ENCODE measurements around the gene PLSCR5. TPM values are rescaled to one million over a fixed set of nuclear protein-coding genes. Genes with fewer than 3 reads are reported as not detected.

PLSCR5 gene
- total and polyA plus RNA-seq, 8 donors: not detected

GRCh38 chr3:146585156-146585555 lies 20.0 kb downstream of the PLSCR5 start:
- intact Hi-C loops (cut with DNase I; ENCODE audit: low total_unique reads): no loop called here
- TF ChIP-seq, protein P1, sequence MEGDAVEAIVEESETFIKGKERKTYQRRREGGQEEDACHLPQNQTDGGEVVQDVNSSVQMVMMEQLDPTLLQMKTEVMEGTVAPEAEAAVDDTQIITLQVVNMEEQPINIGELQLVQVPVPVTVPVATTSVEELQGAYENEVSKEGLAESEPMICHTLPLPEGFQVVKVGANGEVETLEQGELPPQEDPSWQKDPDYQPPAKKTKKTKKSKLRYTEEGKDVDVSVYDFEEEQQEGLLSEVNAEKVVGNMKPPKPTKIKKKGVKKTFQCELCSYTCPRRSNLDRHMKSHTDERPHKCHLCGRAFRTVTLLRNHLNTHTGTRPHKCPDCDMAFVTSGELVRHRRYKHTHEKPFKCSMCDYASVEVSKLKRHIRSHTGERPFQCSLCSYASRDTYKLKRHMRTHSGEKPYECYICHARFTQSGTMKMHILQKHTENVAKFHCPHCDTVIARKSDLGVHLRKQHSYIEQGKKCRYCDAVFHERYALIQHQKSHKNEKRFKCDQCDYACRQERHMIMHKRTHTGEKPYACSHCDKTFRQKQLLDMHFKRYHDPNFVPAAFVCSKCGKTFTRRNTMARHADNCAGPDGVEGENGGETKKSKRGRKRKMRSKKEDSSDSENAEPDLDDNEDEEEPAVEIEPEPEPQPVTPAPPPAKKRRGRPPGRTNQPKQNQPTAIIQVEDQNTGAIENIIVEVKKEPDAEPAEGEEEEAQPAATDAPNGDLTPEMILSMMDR (IDR thresholded peaks at IDR 0.05): no peak
- TF ChIP-seq POLR2A (IDR thresholded peaks at IDR 0.05) (no peak), EP300 (IDR thresholded peaks at IDR 0.05) (no peak)
- H3K27me3 ChIP-seq: no peaks in the 10 kb centered on the region
- no peak for DNase-seq
- H3K4me3 ChIP-seq: no peak overlapping the region
- no peaks in the 10 kb centered on the region for H3K36me3 ChIP-seq
- no peak overlapping the region for H3K27ac ChIP-seq
- H3K4me1 ChIP-seq: no peaks in the 10 kb centered on the region
- H3K9me3 ChIP-seq: peaks cover 0 to 10% (median 5%) of the 10 kb centered on the region in 4 donors

- Histone ChIP-seq H3K4me1 (no peaks in the 10 kb centered on the region), H3K4me3 (no peak overlapping the region), H3K27me3 (no peaks in the 10 kb centered on the region), H3K27ac (no peak overlapping the region), H3K9me3 (peaks cover 0 to 10% (median 5%) of the 10 kb centered on the region in 4 donors), H3K36me3 (no peaks in the 10 kb centered on the region)
- intact Hi-C loops (cut with DNase I; ENCODE audit: low total_unique reads): no loop called here
- DNase-seq: no peak
- TF ChIP-seq POLR2AphosphoS5 (IDR thresholded peaks at IDR 0.05) (no peak), POLR2A (IDR thresholded peaks at IDR 0.05) (no peak), EP300 (IDR thresholded peaks at IDR 0.05) (no peak)
- TF ChIP-seq, protein P1 (IDR thresholded peaks at IDR 0.05): no peak
Measured at GRCh38 chr3:146581951-146582467, 23.1 kb downstream of the PLSCR5 start.

- peaks cover 0 to 10% (median 5%) of the 10 kb centered on the region in 4 donors for H3K9me3 ChIP-seq
- no peaks in the 10 kb centered on the region for H3K4me1 ChIP-seq
- TF ChIP-seq, protein P1 (IDR thresholded peaks at IDR 0.05): no peak
- TF ChIP-seq POLR2A (IDR thresholded peaks at IDR 0.05): no peak
- TF ChIP-seq POLR2AphosphoS5 (IDR thresholded peaks at IDR 0.05): no peak
- no peak for TF ChIP-seq EP300 (IDR thresholded peaks at IDR 0.05)
- no peak overlapping the region for H3K27ac ChIP-seq
- intact Hi-C loops (cut with DNase I; ENCODE audit: low total_unique reads): no loop called here
- no peak for DNase-seq
- H3K27me3 ChIP-seq: no peaks in the 10 kb centered on the region
- H3K36me3 ChIP-seq: no peaks in the 10 kb centered on the region
- no peak overlapping the region for H3K4me3 ChIP-seq
- 25 to 52% (median 28%) methylated on average over 1 of the region's 1 CpG for WGBS, 5 donors
Measured at GRCh38 chr3:146581080-146581601, 24.0 kb downstream of the PLSCR5 start.

GRCh38 chr3:146577662-146578061 lies 27.5 kb downstream of the PLSCR5 start:
- DNase-seq: peak in 1 of 2 donors; percentile 84
- no peaks in the 10 kb centered on the region for H3K4me1 ChIP-seq
- no peak for TF ChIP-seq POLR2AphosphoS5 (IDR thresholded peaks at IDR 0.05)
- no peak for TF ChIP-seq POLR2A (IDR thresholded peaks at IDR 0.05)
- TF ChIP-seq EP300 (IDR thresholded peaks at IDR 0.05): no peak
- TF ChIP-seq, protein P1 (IDR thresholded peaks at IDR 0.05): peak in 2 of 7 experiments; percentile 24 to 40

More at GRCh38 chr3:146577662-146578061, 27.5 kb downstream of the PLSCR5 start:
- Histone ChIP-seq H3K27me3 (no peaks in the 10 kb centered on the region), H3K27ac (no peak overlapping the region), H3K36me3 (no peaks in the 10 kb centered on the region), H3K4me3 (no peak overlapping the region), H3K9me3 (peaks cover 0 to 6% (median 3%) of the 10 kb centered on the region in 4 donors)
- intact Hi-C loops (cut with DNase I; ENCODE audit: low total_unique reads): no loop called here

All from stomach (tissue), 9 donors.